ENCODE measurements around the gene KDM5C.

DNA sequence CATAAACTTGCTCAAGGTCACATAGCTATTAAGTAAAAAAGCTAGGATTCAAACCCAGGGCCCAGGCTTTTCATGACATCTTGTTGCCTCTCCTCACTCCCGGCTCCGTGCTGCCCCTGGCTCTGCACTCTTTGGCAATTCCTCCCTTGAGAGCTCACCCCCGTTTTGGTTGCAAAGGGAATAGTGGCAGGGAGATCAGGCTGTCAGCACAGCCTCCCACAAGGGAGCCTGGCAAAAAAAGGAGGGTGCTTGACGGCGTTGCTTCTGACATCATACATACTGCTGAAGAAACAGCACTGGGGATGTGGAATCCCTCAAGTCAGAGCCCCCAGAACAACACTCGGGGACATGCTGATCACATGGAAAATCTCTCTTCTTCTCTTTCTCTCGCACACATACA, 35.8 kb upstream of the KDM5C start:
- TF ChIP-seq USF1 (IDR thresholded peaks at IDR 0.05), result no peak
- TF ChIP-seq, protein P1, sequence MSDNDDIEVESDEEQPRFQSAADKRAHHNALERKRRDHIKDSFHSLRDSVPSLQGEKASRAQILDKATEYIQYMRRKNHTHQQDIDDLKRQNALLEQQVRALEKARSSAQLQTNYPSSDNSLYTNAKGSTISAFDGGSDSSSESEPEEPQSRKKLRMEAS (IDR thresholded peaks at IDR 0.05), result no peak
- TF ChIP-seq REST (IDR thresholded peaks at IDR 0.05; ENCODE audit: low read depth), result no peak
- no peak for TF ChIP-seq YY1 (IDR thresholded peaks at IDR 0.05; ENCODE audit: low read depth)
- no peak for TF ChIP-seq EGR1 (IDR thresholded peaks at IDR 0.05)
- no peak for TF ChIP-seq EP300 (IDR thresholded peaks at IDR 0.05; ENCODE audit: borderline replicate concordance)
- no peak for TF ChIP-seq TCF12 (IDR thresholded peaks at IDR 0.05; ENCODE audit: low read depth)
- TF ChIP-seq ZBTB7A (IDR thresholded peaks at IDR 0.05; ENCODE audit: low read depth), result no peak
- no peak for TF ChIP-seq RAD21 (IDR thresholded peaks at IDR 0.05; ENCODE audit: low read depth)
